Osteoblast (primary cell): ENCODE data around the gene CRTC3. TPM values are rescaled to one million over a fixed set of nuclear protein-coding genes. Genes with fewer than 3 reads are reported as not detected.

Experiments used
- DNase-seq: peaks from one replicate; pipeline ENCODE4 v3.0.0; 2011; ENCODE audit warnings: low spot score, mixed read lengths; ENCODE audit not compliant: insufficient read length; ENCODE audit errors: missing footprints
- H2AFZ ChIP-seq: 2 replicates; pipeline ENCODE4 v1.6.0; 2011; ENCODE audit warnings: mild to moderate bottlenecking, low read length
- H3K27ac ChIP-seq: 2 replicates; pipeline ENCODE4 v1.5.1; 2011; ENCODE audit warnings: mild to moderate bottlenecking, low read depth, low read length, moderate library complexity
- H3K27me3 ChIP-seq: 2 replicates; pipeline ENCODE4 v1.6.0; 2012; ENCODE audit warnings: mild to moderate bottlenecking, control low read depth, inconsistent platforms, low read length, moderate library complexity; ENCODE audit not compliant: insufficient read depth
- H3K36me3 ChIP-seq: 2 replicates; pipeline ENCODE4 v1.5.1; 2011; ENCODE audit warnings: mild to moderate bottlenecking, low read length, control low read depth, moderate library complexity; ENCODE audit not compliant: insufficient read depth
- H3K4me1 ChIP-seq: 2 replicates; pipeline ENCODE4 v1.5.1; 2011; ENCODE audit warnings: mild to moderate bottlenecking, low read length, control low read depth, moderate library complexity; ENCODE audit not compliant: insufficient read depth
- H3K4me2 ChIP-seq: 2 replicates; pipeline ENCODE4 v1.6.0; 2011; ENCODE audit warnings: mild to moderate bottlenecking, low read length; ENCODE audit not compliant: insufficient read depth
- H3K4me3 ChIP-seq: fragments of 200-600 bp; sonication (generic); 3 replicates; pipeline ENCODE4 v1.5.1; 2012; ENCODE audit warnings: mild to moderate bottlenecking, low read length, inconsistent platforms; ENCODE audit not compliant: insufficient read depth
- H3K79me2 ChIP-seq: 2 replicates; pipeline ENCODE4 v1.6.0; 2012; ENCODE audit warnings: mild to moderate bottlenecking, low read length, control low read depth, inconsistent platforms; ENCODE audit not compliant: insufficient read depth
- H3K9me3 ChIP-seq: 2 replicates; pipeline ENCODE4 v1.5.1; 2011; ENCODE audit warnings: low read depth, low read length, control low read depth
- H4K20me1 ChIP-seq: 2 replicates; pipeline ENCODE4 v1.6.0; 2012; ENCODE audit warnings: mild to moderate bottlenecking, low read length, control low read depth; ENCODE audit not compliant: insufficient read depth
- total RNA-seq: library from RNA; depleted of rRNA; stranded (reverse); fragments of >200 nt; gene quantifications from 2 replicates; pipeline ENCODE4 v1.2.3, GENCODE V29; 2012
- TF ChIP-seq, protein P1 (sequence below): IDR thresholded peaks from 2 replicates; pipeline ENCODE4 v1.5.1; 2011; ENCODE audit warnings: mild to moderate bottlenecking, low read depth, low read length, moderate library complexity; ENCODE audit errors: extremely low read depth

Gene CRTC3
- total RNA-seq, 1 donor = 25.0 TPM

DNA sequence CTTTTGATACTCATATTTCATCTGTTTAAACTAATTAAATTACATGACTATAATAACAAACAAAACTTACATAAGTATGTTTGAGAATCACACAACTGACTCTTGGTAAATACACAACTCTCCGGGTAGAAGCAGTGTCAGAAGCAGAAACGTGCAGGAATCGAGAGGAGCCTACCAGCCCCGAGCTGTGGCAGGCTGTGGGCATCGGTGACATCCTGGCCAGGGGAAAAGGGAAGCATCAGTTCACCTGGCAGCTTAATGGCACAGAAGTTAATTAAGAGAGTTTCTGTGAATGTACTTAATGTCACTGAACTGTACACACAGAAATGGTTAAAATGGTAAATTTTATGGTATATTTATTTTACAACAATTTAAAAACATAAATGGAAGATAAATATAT is 90.2 kb downstream of the CRTC3 start:
- no peak overlapping the region for H3K4me3 ChIP-seq
- no peaks in the 10 kb centered on the region for H3K27me3 ChIP-seq
- H3K4me2 ChIP-seq = no peak overlapping the region
- no peak overlapping the region for H2AFZ ChIP-seq
- H3K9me3 ChIP-seq = no peaks in the 10 kb centered on the region
- H3K36me3 ChIP-seq = peaks cover 45% of the 10 kb centered on the region
- DNase-seq = no peak
- no peak overlapping the region for H3K27ac ChIP-seq
- TF ChIP-seq, protein P1, sequence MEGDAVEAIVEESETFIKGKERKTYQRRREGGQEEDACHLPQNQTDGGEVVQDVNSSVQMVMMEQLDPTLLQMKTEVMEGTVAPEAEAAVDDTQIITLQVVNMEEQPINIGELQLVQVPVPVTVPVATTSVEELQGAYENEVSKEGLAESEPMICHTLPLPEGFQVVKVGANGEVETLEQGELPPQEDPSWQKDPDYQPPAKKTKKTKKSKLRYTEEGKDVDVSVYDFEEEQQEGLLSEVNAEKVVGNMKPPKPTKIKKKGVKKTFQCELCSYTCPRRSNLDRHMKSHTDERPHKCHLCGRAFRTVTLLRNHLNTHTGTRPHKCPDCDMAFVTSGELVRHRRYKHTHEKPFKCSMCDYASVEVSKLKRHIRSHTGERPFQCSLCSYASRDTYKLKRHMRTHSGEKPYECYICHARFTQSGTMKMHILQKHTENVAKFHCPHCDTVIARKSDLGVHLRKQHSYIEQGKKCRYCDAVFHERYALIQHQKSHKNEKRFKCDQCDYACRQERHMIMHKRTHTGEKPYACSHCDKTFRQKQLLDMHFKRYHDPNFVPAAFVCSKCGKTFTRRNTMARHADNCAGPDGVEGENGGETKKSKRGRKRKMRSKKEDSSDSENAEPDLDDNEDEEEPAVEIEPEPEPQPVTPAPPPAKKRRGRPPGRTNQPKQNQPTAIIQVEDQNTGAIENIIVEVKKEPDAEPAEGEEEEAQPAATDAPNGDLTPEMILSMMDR = no peak
- no peaks in the 10 kb centered on the region for H3K4me1 ChIP-seq
- no peaks in the 10 kb centered on the region for H3K79me2 ChIP-seq
- H4K20me1 ChIP-seq = no peaks in the 10 kb centered on the region

DNA sequence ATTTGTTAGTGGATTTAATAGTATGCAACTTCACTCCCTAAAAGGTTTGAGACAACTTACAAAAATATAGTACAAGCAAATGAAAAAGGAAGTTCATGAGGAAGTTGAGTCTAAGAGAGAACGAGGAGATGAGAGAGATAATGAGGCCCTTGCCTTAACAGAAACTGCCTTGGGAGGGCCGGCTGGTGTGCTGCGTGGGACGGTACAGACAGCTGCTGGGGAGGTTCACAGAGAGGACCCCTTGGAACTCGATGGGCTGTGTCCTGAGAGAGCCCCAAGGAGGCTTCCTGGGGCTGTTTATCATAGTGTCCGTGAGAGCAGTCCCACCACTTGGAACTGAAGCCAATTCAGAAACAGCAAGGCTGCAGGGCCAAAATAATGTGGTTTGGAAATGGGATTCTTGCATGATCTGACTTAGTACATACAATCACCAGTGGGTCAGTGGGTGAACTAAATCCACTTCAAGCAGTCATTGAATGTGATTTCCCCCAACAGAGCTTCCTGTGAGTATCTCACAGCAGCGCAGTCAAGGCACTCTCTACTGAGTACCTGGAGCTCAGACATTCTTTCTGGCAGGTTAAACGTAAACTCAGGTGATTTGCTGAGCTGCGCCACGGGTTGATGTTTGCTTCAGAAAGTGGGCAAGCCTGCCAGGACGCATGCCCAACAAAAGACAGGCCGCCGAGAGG is 90.8 kb downstream of the CRTC3 start:
- Histone ChIP-seq H3K27ac (no peak overlapping the region), H3K36me3 (peaks cover 45% of the 10 kb centered on the region), H3K4me2 (no peak overlapping the region), H2AFZ (no peak overlapping the region), H3K4me1 (no peaks in the 10 kb centered on the region), H3K9me3 (no peaks in the 10 kb centered on the region), H3K4me3 (no peak overlapping the region), H3K27me3 (no peaks in the 10 kb centered on the region), H4K20me1 (no peaks in the 10 kb centered on the region), H3K79me2 (no peaks in the 10 kb centered on the region)
- no peak for DNase-seq
- TF ChIP-seq, protein P1 = no peak

DNA sequence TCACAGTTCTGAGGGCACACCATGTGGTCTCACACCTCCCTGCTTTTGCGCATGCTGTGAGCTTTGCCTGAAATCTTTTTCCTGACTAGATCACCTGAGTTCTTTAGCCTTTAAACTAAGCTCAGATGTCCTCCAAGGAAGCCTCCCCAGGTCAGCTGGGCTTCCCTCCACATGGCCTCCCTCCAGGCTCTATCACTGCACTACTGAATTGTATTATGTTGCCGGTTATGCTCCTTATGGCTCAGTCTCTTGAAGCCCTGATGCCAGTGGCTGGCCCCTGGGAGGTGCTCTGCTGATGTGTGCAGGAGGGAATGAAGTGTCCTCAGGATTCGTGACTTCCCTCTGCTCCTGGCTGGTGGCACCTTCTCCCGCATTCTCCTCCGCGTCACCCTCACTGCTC is 94.1 kb downstream of the CRTC3 start:
- no peak overlapping the region for H2AFZ ChIP-seq
- H4K20me1 ChIP-seq = no peaks in the 10 kb centered on the region
- no peaks in the 10 kb centered on the region for H3K79me2 ChIP-seq
- no peaks in the 10 kb centered on the region for H3K4me1 ChIP-seq
- TF ChIP-seq, protein P1 = no peak
- H3K27ac ChIP-seq = no peak overlapping the region
- H3K36me3 ChIP-seq = peaks cover 51% of the 10 kb centered on the region
- DNase-seq = no peak
- no peak overlapping the region for H3K4me2 ChIP-seq
- H3K9me3 ChIP-seq = no peaks in the 10 kb centered on the region
- no peaks in the 10 kb centered on the region for H3K27me3 ChIP-seq
- no peak overlapping the region for H3K4me3 ChIP-seq

DNA sequence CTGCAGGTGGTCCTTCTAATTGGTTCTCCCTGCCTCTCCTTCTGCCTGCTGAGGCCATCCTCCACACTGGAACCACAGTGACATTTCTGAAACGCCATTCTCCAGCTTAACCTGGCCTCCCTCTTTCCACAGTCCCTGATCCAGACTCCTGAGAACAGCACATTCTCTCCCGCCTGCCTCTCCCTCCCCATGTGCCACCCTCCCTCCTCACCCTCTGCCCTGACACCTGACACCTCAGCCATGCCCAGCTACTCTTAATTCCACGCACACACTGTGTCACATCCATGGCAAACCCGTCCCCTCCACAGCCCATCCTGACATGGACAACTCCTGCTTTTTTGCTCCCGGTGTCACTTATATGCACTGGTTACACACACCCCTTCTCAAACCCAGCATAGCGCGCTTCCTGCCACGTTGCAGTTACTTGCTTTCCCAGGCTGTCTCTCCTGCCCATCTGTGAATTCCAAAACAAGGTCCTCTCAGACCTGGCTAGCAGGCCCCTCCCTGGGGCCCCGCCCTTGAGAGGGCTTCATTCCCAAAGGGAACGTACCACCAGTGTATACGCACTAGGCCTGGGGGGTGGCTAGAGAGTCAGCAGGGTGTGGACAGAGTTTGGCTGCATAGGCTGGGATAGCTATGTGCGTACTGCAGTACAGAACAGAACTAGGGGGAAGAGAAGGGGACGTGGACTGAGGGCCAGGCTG is 94.7 kb downstream of the CRTC3 start:
- no peak for DNase-seq
- Histone ChIP-seq H3K4me2 (no peak overlapping the region), H3K36me3 (peaks cover 56% of the 10 kb centered on the region), H2AFZ (no peak overlapping the region), H3K4me1 (no peaks in the 10 kb centered on the region), H3K9me3 (no peaks in the 10 kb centered on the region), H3K79me2 (no peaks in the 10 kb centered on the region), H3K27ac (no peak overlapping the region), H3K27me3 (no peaks in the 10 kb centered on the region), H4K20me1 (no peaks in the 10 kb centered on the region), H3K4me3 (no peak overlapping the region)
- TF ChIP-seq, protein P1 = no peak
